C4-2B (cell line): ENCODE results near the gene PLIN5.
A peak's percentile ranks its signal among the peaks of the same experiment; 100 is the strongest.

Source experiments
- H3K27ac ChIP-seq: fragments of 450-650 bp; 2 replicates; pipeline ENCODE4 v1.5.1; 2017
- CTCF ChIP-seq: fragments of 450-650 bp; conservative IDR thresholded peaks from 2 replicates; pipeline ENCODE4 v1.5.1; 2017; ENCODE audit warnings: mild to moderate bottlenecking
- ZFX ChIP-seq: fragments of 450-650 bp; IDR thresholded peaks from 2 replicates; pipeline ENCODE4 v1.6.1; 2017

PLIN5 gene

GRCh38 chr19:4525563-4526002 lies 9.4 kb downstream of the PLIN5 start:
- TF ChIP-seq CTCF (no peak), ZFX (no peak)
- H3K27ac ChIP-seq, result no peak overlapping the region

GRCh38 chr19:4524808-4525562 lies 10.0 kb downstream of the PLIN5 start:
- TF ChIP-seq CTCF, result peak; percentile 90
- no peak for TF ChIP-seq ZFX

GRCh38 chr19:4523306-4524110 lies 11.5 kb downstream of the PLIN5 start:
- no peak overlapping the region for H3K27ac ChIP-seq
- TF ChIP-seq CTCF, result peak; percentile 94
- no peak for TF ChIP-seq ZFX

More at GRCh38 chr19:4524808-4525562, 10.0 kb downstream of the PLIN5 start:
- no peak overlapping the region for H3K27ac ChIP-seq

- TF ChIP-seq ZFX (no peak), CTCF (no peak)
- H3K27ac ChIP-seq, result no peak overlapping the region
Measured at GRCh38 chr19:4522291-4523002, 12.6 kb downstream of the PLIN5 start.

- TF ChIP-seq CTCF (no peak), ZFX (no peak)
- no peak overlapping the region for H3K27ac ChIP-seq
Measured at GRCh38 chr19:4521888-4522242, 13.2 kb downstream of the PLIN5 start.

GRCh38 chr19:4521170-4521887 lies 13.7 kb downstream of the PLIN5 start:
- TF ChIP-seq CTCF (no peak), ZFX (no peak)
- no peak overlapping the region for H3K27ac ChIP-seq
